Transverse colon (tissue), 3 donors: ENCODE results near the gene LTN1.

Experiments
- CTCF ChIP-seq, 5 experiments: fragments of 200-600 bp in 3 of 5; fragments of 450-650 bp in 2 of 5; sonication (generic) in 3 of 5; IDR thresholded peaks; 1 replicate in 2 of 5; 2 replicates in 3 of 5; pipeline ENCODE4 v1.5.1; 2016 to 2017; ENCODE audit warnings: antibody characterized with exemption in 5 of 5, inconsistent platforms in 3 of 5, mild to moderate bottlenecking in 2 of 5, moderate library complexity in 1 of 5
- EP300 ChIP-seq: sonication (generic); formaldehyde crosslinking; IDR thresholded peaks from one replicate; pipeline ENCODE4 v1.6.1; 2017; ENCODE audit warnings: antibody characterized with exemption, low read depth
- POLR2A ChIP-seq: fragments of 450-650 bp; IDR thresholded peaks from one replicate; pipeline ENCODE4 v1.6.1; 2016; ENCODE audit warnings: antibody characterized with exemption, mild to moderate bottlenecking, moderate library complexity

GRCh38 chr21:28910280-28910887 lies 82.3 kb downstream of the LTN1 start:
- no peak for TF ChIP-seq CTCF (IDR thresholded peaks at IDR 0.05)
- no peak for TF ChIP-seq POLR2A
- no peak for TF ChIP-seq EP300
